ENCODE measurements around the gene GOLGA5.

DNA sequence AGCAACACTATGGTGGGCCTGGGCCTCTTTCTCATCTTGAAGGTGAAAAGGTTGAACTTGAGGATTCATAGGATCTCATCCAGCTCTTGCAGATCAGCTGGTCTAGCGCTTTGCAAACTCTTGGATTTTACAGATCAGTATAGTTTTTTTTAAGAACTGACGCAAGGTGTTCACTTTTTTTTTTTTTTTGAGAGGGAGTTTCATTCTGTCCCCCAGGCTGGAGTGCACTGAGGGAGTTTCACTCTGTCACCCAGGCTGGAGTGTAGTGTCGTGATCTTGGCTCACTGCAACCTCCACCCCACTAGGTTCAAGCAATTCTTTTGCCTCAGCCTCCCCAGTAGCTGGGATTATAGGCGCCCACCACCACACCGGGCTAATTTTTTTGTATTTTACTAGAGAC, 25.3 kb upstream of the GOLGA5 start:
- TF ChIP-seq KDM1A (CRISPR knock-in tag; IDR thresholded peaks at IDR 0.05) (no peak), POLR2A (IDR thresholded peaks at IDR 0.05; ENCODE audit: insufficient read depth in 1 of 2, low read depth in 2 of 2, low read length in 2 of 2) (no peak), STAT5B (CRISPR knock-in tag; IDR thresholded peaks at IDR 0.05) (no peak), EZH2 (conservative IDR thresholded peaks at IDR 0.05; ENCODE audit: low read depth, low read length) (no peak), ATF1 (CRISPR knock-in tag; IDR thresholded peaks at IDR 0.05) (no peak), HDAC2 (CRISPR knock-in tag; IDR thresholded peaks at IDR 0.05) (no peak), ZNF20 (CRISPR knock-in tag; IDR thresholded peaks at IDR 0.05) (no peak), MAX (IDR thresholded peaks at IDR 0.05) (no peak), CTCF (CRISPR knock-in tag; IDR thresholded peaks at IDR 0.05) (no peak), PBX3 (CRISPR knock-in tag; IDR thresholded peaks at IDR 0.05; ENCODE audit: borderline replicate concordance) (no peak), SMC3 (IDR thresholded peaks at IDR 0.05; ENCODE audit: low read length) (no peak), MTF1 (CRISPR knock-in tag; IDR thresholded peaks at IDR 0.05) (no peak), NPAS2 (CRISPR knock-in tag; IDR thresholded peaks at IDR 0.05; ENCODE audit: borderline replicate concordance) (no peak), ZZZ3 (CRISPR knock-in tag; IDR thresholded peaks at IDR 0.05; ENCODE audit: borderline replicate concordance) (no peak)

Data from HepG2 (cell line).